NOMO-1 treated with DMSO at 0.1 percent for 48 hours (cell line): Measurements from ENCODE around the gene CACNA1I.

Experiments used
- DNase-seq: peaks from one replicate; lab custom pipeline; 2025; ENCODE audit not compliant: unreplicated experiment; lab: John Stamatoyannopoulos, UW

The CACNA1I gene

DNA sequence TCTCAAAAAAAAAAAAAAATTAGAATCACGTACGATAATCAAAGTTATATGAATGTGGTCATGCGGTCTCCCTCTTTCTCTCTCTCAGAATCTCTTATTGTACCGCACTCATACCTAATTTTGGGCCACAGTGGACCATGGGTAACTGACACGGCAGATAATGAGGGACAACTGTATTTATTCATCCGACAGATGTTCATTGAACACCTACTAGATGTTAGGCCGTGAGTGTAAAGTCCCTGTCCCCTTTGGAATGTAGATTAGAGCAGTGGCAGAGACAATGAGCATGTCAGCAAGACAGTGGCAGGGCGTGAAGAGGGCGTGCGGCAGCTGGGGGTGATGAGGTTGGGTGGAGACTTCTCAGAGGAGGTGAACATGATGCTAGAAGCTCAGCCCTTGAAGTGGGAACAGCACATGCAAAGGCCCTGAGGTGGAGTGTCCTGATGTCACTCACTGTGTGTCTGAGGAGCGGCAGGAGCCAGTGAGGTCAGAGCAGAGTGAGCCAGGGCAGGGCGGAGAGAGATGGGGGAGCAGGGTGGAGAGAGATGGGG, 25.1 kb downstream of the CACNA1I start:
- no peak for DNase-seq

DNA sequence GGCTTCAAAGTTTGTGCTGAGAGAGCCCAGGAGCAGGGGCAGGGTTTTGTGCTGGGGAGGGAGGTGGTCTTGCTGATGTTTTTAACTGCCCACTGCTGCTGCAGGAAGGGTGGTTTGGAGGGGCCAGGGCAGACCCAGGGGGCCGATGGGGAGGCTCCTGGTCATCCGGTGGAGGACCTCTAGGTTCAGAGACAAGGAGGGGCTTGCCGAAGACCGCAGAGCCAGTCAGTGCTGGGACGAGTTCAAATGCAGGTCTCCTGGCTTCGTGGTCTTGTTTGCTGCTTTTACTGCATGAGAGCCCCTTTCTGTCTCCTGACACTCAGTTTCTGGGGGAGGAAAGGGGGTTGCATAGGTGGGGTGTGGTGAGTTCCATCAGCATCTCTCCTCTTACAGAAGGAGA, 26.0 kb downstream of the CACNA1I start:
- DNase-seq: no peak

DNA sequence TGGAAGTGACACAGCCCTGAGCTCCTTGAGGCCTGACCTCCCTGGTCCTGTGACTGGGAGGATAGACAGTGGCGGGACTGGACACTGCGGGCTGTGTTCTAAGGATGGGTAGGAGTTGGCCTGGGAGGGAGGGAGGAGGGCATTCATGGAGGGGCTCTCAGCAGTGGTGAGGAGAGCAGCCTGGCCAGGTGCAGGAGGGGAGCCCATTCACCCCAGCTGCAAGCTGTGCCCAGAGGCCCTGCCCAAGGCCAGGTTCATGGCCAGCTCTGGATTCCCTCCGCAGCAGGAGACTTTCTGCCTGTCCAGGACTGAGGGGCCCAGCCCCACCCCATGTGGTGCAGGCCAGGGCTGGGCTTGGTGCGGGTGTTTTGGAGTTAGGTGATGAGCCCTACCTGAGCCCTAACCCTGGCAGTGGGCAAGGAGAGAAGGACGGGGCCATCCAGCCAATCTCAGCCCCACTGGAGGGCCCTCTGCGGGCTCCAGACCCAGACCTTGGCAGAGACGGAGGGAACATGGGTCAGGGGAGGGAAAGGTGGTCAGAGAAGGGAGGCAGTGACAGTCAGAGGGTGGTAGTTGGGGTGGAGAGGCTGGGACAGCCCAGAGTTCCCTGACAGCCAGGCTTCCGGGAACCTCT, 26.8 kb downstream of the CACNA1I start:
- no peak for DNase-seq

DNA sequence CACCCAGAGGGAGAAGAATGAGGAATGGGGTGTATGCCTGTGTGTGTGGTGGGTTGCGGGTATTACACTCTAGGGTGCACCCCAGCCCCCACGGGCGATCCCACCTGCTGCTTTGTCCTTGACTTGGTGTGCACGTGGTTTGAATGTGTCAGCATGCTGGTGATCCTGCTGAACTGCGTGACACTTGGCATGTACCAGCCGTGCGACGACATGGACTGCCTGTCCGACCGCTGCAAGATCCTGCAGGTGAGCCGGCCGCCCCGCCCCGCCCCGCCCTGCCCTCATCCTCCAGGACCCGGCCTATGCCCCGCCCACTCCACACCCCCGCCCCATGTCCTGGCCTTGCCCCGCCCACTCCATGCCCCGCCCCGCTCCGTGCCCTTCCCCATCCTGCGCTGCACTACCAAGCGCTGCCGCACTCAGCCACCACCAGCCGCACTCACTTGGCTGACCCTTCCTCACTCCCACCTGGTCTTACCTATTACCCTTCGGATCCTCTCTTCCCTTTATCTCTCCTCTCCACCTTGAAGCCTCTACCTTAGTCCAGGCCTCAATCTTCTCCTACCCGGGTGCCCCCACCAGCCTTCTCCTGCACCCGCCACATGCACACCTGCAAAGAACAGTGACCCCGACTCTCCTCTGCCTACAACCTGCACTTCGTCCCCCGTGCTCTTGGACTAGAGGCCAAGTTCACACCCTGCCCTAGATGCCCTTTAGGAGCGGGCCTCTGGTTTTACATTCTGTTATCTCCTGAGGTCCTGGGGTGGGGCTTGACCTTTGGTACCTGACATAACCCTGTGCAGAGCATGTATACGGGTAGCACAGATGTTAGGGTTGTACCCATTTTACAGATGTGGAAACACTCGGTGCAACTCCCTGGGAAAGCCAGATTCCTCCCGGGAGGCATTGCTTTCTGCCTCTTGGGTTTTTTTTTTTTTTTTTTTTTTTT, 27.7 kb downstream of the CACNA1I start:
- DNase-seq: no peak

DNA sequence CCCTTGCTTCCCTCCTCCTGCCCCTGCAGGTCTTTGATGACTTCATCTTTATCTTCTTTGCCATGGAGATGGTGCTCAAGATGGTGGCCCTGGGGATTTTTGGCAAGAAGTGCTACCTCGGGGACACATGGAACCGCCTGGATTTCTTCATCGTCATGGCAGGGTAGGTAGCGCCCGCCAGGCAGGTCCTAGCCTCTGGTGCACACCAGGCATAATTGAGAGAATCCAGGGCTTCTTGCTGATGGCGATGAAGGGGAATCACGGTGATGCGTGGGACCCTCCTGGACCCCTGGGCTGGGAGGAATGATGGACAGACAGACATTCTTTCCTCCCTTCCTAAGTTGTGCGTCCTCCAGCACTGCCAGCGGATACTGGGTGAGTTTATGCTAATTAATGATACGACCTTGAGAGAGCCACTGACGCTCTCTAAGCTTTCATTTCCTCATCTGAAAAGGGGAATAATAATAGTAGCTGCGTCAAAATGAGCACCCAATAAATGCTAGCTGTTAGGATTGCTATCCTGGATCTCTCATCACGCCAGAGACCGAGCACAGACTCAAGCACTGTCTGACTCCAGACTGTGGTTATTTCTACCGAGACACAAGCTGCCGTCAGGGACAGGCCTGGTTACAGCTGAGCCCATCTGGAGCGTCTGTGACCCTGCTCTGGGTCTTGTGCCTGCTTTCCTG, 30.1 kb downstream of the CACNA1I start:
- DNase-seq: peak; percentile 39

DNA sequence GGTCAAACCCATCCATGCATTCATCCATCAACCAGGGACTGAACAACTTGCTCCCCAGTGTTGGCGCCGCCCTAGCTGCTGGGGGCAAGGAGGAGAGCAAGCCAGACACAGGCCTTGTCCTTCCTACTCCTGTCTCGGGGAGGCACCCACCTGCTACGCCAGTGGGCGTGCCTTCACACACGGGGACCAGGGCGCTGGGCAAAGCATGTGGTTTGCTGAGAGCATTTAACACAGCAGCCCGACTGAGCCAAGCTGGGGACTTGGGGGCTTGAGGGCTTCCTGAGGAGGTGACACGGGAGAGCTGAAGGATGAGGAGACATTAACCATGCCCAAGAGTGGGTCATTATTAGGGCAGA, 30.6 kb downstream of the CACNA1I start:
- DNase-seq: no peak

DNA sequence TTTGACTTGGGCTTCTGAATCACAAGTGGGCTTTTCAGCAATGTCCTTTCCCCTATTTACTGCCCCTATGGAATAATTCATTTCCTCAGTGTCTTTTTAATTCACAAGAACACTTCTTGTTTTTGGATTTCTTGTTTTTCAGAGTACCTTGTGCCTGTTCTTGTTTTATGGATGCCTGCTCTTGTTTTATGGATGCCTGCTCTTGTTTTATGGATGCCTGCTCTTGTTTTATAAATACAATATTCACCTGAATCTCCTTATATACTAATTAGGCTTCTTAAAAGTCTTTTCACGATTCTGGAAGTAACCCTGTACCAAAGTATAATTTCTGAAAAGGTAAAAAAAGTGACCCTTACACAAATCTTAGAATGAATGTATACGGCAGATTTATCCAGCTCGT, 32.8 kb downstream of the CACNA1I start:
- DNase-seq: no peak

DNA sequence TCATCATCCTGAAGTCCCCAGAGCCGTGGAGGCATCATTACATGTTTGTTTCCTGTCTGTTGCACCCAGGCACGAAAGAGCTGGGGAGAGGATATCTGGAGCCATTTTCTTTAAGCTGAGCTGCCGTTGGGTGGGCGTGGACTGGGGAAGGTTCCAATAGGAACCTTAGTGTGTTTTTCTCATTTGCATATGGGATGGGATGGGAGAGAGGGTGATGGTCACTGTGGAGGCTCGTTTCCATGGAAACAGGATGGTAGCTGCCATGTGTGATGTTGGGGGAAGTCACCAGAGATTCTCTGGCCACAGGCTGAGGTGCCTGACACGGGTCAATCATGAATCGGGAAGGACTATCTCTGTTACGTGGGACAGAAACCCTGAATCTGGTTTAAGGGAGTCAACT, 39.7 kb downstream of the CACNA1I start:
- DNase-seq: no peak

DNA sequence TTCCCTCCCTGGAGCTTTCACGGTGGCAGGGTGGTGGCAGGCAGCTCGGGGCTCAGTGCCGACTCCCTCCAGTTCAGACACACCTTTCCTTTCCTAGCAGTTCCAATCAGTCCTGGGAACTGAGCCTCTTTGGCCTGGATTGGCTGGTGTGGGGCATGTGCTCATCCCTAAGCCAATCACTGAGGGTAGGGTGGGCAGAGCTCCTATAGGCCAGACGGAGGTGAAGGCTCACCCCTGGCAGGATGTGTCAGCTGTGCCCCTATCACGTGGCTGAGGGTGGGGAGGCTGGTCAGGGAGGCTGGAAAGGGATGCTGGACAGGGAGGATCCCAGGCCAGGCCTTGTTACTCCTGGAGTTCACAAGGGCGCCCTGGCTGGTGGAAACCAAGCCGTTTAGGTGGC, 40.2 kb downstream of the CACNA1I start:
- DNase-seq: no peak

DNA sequence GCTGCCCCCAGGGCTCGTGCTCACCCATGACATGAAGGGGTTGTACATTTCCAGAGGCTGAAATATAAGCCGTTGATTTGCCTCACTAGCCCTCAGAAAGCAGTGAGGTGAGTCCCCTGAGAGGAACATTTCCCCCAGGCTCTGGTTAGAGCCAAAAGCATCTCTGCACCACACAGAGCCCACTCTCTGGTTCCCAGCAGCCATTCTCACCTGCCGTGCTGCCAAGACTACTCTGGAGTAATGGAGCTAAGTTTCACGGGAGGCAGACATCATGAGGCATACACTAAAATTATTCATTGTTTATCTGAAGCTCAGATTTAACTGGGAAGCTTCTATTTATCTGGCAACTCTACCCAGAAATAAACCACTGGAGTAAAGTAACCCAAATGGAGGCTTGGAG, 40.8 kb downstream of the CACNA1I start:
- no peak for DNase-seq

DNA sequence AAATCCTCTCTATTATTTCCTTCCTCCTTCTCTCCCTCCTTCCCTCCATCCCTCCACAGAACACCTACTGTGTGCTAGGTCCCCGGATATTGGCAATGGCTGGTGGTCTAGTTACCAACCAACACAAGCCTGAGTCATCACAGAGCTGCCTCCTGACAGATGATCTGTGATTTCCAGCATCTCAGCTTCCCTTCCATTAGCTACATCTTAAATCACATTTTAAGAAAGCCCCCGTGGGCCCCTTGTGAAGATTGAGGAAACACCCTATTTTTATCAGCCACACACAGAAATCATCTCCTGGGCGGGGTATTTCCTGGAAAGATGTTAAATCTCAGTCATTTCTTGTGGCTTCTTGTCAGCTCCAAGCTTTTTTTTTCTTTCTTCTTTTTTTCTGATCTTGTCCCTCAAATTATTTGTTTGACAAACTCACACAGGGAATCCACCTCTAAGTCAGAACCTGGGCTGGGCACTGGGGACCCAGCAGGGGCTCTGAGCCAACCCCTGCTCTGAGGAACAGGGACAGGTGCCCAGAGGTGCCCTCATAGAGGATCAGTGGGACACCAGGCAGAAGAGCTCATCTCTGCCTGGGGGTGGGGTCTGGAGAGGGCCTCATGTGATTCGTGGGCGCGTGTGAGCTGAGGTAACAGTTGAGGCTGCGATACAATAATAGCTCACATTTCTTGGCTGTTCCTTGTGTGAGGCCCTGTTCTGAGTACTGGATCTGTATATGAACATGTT, 42.4 kb downstream of the CACNA1I start:
- DNase-seq: no peak

DNA sequence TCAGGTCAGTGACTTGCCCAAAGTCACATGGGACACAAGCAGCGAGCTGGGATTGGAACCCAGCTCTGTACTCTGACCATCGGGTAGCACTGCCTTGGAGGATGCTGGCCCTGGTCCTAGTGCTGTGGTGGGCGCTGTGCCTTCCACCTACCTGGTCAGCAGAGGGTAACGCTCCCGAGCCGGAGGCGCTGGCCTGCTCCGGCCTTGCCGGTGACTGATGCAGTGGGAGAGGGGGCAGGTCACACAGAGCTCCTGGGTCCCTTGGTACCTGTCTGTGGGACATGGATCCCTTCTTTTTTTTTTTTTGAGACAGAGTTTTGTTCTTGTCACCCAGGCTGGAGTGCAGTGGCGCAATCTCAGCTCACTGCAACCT, 43.0 kb downstream of the CACNA1I start:
- no peak for DNase-seq

DNA sequence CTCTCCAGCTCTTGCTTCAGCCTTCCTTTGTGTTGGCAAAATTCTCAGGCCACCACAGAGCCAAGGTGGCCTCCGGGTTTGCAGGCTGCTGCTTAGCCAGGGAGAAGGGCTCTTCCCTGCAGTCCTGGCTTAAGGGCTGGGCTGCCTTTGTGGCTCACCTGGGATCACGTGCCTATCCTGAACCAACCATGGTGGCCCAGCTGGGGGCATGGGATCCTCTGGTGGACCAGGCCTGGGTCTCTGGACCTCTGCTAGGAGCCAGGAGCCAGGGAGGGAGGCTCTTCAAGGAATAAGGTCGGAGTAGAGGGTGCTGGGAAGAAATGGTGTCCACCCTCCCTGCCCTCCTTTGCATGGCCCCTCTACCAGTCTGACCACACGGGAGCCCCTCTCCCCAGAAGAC, 43.9 kb downstream of the CACNA1I start:
- no peak for DNase-seq

DNA sequence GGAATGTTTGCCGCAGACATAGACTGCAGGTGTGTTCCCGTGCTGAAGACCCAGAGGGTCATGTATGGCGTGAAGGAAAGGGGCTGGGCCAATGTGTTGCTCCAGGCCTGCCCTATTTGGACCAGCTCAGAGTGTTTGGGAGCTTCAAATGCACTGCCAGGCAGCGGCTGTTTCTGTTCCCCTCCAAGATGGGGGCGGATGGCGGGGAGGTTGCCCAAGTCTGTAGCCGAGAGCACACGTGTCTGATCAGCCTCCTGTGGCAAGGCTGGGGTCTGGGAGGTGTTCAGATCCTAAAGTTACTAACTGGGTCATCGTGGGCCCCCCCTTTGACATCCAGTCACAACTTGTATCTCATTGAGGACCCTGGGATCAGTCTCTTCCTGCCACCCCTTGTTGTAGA, 45.5 kb downstream of the CACNA1I start:
- no peak for DNase-seq

DNA sequence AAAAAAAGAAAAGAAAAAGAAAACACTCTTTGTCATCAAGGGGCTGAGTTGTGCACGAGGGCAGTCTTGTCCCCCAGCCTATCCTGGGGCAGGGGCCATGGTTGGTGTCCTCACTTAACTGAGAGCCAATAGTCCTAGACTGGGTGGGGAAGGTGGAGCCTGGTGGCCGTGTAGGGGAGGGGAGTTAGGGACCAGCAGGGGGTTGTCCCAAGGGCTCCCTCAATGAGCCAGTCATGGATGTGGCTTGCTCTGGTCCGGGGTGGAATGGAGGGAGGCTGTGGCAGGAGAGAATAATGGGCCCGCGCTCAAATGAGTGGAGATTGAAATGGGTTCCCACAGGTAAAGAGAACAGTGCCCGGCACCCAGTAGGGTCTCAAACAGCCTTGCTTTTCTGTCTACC, 46.2 kb downstream of the CACNA1I start:
- DNase-seq: no peak

DNA sequence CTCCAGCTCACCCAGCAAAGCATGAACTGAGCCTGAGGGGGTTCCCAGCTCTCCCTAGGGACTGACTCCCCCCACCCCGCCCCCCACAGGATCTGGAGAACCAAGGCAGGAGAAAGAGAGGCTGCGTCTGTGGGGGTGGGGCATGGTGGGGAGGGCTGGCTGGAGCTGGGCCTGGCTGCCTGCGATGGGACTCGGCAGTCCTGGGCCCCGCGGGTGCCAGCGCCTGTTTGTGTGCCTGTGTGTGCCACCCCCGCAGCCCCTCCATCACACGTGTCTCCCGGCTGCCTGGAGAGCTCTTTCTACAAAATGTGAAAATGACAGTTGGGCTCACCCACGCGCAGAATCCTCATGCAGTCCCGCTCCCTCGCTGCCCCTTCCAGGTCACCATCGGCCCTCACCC, 46.8 kb downstream of the CACNA1I start:
- DNase-seq: no peak

DNA sequence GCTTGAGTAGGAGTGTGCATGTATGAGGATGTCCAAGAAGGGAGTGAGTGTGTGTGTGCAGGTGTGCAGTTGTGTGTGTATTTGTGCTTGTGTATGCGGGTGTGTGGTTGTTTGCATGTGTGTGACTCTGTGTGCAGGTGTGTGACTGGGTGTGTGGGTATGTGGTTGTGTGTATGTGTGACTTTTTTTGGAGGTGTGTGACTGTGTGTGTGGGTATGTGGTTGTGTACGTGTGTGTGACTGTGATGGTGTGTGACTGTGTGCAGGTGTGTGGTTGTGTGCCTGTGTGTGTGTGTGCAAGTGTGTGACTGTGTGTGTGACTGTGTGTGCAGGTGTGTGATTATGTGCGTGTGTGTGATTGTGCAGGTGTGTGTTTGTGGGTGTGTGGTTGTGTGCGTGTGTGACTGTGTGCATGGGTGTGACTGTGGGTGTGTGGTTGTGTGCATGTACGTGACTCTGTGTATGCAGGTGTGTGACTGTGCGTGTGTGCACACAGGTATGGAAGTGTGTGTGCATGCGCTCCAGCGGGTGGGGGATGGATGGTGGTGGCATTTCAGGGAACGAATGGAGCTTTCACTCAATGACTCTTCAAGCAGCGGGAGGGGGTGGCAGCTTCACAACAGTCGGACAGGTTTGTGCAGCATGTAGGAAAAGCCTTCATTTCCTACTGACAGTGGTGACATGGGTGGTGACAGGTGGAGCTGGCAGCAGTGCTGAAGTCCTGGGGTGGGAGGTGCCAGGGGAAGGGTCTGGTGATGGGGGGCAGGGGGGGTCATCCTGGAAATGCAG, 47.6 kb downstream of the CACNA1I start:
- DNase-seq: no peak

DNA sequence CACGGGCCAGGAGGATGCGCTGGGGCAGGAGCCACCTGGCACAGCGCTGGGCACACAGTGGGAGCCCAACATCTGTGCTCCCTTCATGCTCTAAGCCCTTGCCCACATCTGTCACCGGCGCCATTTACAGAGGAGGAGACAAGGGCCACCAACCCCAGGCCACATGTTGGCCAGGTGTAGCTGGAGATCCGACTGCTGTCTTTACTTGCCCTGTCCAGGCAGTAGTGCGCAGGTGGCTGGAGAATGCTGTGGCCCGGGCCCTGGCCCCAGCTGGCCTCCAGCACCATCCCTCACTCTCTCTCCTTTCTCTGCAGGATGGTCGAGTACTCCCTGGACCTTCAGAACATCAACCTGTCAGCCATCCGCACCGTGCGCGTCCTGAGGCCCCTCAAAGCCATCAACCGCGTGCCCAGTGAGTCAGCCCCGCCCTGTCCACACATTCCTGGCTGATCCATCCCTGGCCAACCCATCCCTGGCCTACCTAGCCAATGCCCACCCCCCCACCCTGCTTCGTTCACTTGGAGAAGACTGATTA, 48.5 kb downstream of the CACNA1I start:
- DNase-seq: no peak

DNA sequence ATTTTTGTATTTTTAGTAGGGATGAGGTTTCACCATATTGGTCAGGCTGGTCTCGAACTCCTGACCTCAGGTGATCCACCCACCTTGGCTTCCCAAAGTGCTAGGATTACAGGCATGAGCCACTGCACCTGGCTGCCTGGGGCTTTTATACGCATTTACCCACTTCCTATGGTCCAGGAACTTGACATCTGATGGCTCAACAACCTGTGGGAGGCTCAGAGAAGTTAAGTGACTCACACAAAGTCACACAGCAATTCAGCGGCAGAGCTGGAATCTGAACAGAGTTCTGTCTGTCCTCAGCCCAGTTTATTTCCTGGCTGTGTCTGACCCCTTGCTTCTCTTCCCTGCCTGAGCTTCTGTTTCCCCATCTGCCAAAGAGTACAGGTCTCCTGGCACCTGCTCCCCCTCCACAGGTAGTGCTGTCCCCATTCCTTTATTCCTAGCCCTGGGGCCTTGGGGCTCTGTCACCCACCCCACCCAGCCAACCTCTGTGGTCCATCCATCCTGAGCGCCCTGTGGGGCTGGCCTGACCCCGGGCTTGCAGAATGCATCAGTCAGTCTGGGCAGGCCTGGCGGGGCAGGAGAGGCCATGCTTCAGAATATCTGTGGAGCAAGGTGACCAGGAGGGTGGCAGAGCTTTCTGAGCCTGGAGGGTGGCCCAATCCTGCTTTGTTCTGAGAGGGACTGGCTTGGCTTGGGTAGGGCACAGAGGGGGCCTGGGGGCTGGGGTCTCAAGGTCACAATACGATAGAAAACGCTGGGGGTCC, 50.6 kb downstream of the CACNA1I start:
- no peak for DNase-seq
